Measurements from ENCODE around the gene ALK. TPM values are rescaled to one million over a fixed set of nuclear protein-coding genes. Genes with fewer than 3 reads are reported as not detected.

The ALK gene
- total RNA-seq, 4 donors from 2014 or later: 0.32 to 0.42 TPM; not detected in 2

GRCh38 chr2:29761278-29761677 is 160.1 kb downstream of the ALK start:
- DNase-seq (ENCODE audit: low spot score in 2 of 2): no peak
- H3K36me3 ChIP-seq: no peaks in the 10 kb centered on the region
- WGBS: 21% methylated on average over 1 of the region's 1 CpG
- no peaks in the 10 kb centered on the region for H3K27me3 ChIP-seq
- TF ChIP-seq CTCF (IDR thresholded peaks at IDR 0.05): no peak
- no peak for TF ChIP-seq EP300 (IDR thresholded peaks at IDR 0.05)
- H3K9me3 ChIP-seq: no peaks in the 10 kb centered on the region
- no peak overlapping the region for H3K4me3 ChIP-seq
- H3K4me1 ChIP-seq: no peaks in the 10 kb centered on the region
- no peak overlapping the region for H3K27ac ChIP-seq

GRCh38 chr2:29760008-29760407 is 161.4 kb downstream of the ALK start:
- TF ChIP-seq POLR2A (IDR thresholded peaks at IDR 0.05) (no peak), CTCF (IDR thresholded peaks at IDR 0.05) (no peak), POLR2AphosphoS5 (IDR thresholded peaks at IDR 0.05) (no peak), EP300 (IDR thresholded peaks at IDR 0.05) (no peak)
- Histone ChIP-seq H3K27me3 (no peaks in the 10 kb centered on the region), H3K27ac (no peak overlapping the region), H3K9me3 (no peaks in the 10 kb centered on the region), H3K4me3 (no peak overlapping the region), H3K4me1 (no peaks in the 10 kb centered on the region), H3K36me3 (no peaks in the 10 kb centered on the region)
- 91% methylated on average over 3 of the region's 3 CpGs for WGBS
- DNase-seq (ENCODE audit: low spot score in 2 of 2): no peak

GRCh38 chr2:29759360-29759759 is 162.0 kb downstream of the ALK start:
- no peak for DNase-seq (ENCODE audit: low spot score in 2 of 2)
- no peaks in the 10 kb centered on the region for H3K9me3 ChIP-seq
- TF ChIP-seq POLR2AphosphoS5 (IDR thresholded peaks at IDR 0.05) (no peak), POLR2A (IDR thresholded peaks at IDR 0.05) (no peak), EP300 (IDR thresholded peaks at IDR 0.05) (no peak), CTCF (IDR thresholded peaks at IDR 0.05) (no peak)
- no peaks in the 10 kb centered on the region for H3K36me3 ChIP-seq
- H3K4me1 ChIP-seq: no peaks in the 10 kb centered on the region
- no peaks in the 10 kb centered on the region for H3K27me3 ChIP-seq
- H3K4me3 ChIP-seq: no peak overlapping the region
- WGBS: 68% methylated on average over 4 of the region's 4 CpGs
- H3K27ac ChIP-seq: no peak overlapping the region

- H3K36me3 ChIP-seq: no peaks in the 10 kb centered on the region
- TF ChIP-seq CTCF (IDR thresholded peaks at IDR 0.05): no peak
- no peaks in the 10 kb centered on the region for H3K4me1 ChIP-seq
- DNase-seq (ENCODE audit: low spot score in 2 of 2): no peak
- no peaks in the 10 kb centered on the region for H3K27me3 ChIP-seq
- no peaks in the 10 kb centered on the region for H3K9me3 ChIP-seq
- H3K27ac ChIP-seq: no peak overlapping the region
- 92% methylated on average over 5 of the region's 5 CpGs for WGBS
- no peak overlapping the region for H3K4me3 ChIP-seq
Measured at GRCh38 chr2:29755829-29756228, 165.6 kb downstream of the ALK start.

- Histone ChIP-seq H3K27me3 (no peaks in the 10 kb centered on the region), H3K4me3 (no peak overlapping the region), H3K9me3 (no peaks in the 10 kb centered on the region), H3K27ac (no peak overlapping the region), H3K36me3 (no peaks in the 10 kb centered on the region), H3K4me1 (no peaks in the 10 kb centered on the region)
- TF ChIP-seq POLR2AphosphoS5 (IDR thresholded peaks at IDR 0.05): no peak
- no peak for TF ChIP-seq POLR2A (IDR thresholded peaks at IDR 0.05)
- no peak for TF ChIP-seq EP300 (IDR thresholded peaks at IDR 0.05)
- no peak for TF ChIP-seq CTCF (IDR thresholded peaks at IDR 0.05)
- no peak for DNase-seq (ENCODE audit: low spot score in 2 of 2)
- WGBS: 88% methylated on average over 7 of the region's 7 CpGs
Measured at GRCh38 chr2:29755233-29755632, 166.2 kb downstream of the ALK start.
